ENCODE results near the gene COPS3. TPM values are rescaled to one million over a fixed set of nuclear protein-coding genes. Genes with fewer than 3 reads are reported as not detected.

COPS3 gene
- total and polyA plus RNA-seq, 8 donors = 11.1 to 291 (median 48.6) TPM

DNA sequence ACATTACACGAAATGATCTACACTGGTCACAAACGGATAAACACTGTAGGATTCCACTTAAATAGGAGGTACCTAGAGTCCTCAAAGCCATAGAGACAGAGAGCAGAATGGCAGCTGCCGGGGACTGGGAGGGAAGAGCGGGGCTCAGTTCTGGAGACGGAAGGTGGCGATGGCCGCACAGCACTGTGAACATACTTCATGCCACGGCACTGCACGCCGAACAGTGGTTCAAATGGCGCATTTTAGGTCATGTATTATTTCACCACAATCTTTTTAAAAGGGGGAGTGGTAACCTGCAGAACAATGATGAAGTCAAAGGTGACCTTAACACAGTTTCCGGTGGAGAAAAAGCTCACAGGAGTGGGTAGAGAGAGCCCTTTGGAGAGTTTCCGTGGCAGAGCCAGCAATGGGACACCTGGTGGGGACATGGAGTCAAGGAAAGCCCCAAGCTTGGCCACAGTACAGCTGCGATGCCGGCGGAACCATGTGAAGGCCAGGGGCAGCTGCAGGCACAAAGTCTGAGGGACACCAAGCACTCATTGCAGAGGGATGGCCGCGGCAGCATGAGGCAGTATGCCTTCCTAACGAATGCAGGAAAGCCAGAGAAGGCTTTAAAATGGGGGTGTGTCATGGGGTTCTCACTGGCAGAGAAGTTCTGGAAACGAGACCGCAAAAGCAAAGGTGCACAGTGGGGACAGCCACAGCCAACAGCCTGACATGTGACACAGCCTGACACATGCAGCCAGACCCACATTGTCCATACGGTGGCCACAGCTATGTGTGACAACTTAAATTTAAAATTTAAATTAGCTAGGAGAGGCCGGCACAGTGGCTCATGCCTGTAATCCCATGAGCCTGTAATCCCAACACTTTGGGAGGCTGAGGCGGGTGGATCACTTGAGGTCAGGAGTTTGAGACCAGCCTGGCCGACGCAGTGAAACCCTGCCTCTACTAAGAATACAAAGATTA is 51.3 kb downstream of the COPS3 start:
- no peak for TF ChIP-seq POLR2AphosphoS5 (IDR thresholded peaks at IDR 0.05)
- TF ChIP-seq, protein P1, sequence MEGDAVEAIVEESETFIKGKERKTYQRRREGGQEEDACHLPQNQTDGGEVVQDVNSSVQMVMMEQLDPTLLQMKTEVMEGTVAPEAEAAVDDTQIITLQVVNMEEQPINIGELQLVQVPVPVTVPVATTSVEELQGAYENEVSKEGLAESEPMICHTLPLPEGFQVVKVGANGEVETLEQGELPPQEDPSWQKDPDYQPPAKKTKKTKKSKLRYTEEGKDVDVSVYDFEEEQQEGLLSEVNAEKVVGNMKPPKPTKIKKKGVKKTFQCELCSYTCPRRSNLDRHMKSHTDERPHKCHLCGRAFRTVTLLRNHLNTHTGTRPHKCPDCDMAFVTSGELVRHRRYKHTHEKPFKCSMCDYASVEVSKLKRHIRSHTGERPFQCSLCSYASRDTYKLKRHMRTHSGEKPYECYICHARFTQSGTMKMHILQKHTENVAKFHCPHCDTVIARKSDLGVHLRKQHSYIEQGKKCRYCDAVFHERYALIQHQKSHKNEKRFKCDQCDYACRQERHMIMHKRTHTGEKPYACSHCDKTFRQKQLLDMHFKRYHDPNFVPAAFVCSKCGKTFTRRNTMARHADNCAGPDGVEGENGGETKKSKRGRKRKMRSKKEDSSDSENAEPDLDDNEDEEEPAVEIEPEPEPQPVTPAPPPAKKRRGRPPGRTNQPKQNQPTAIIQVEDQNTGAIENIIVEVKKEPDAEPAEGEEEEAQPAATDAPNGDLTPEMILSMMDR (IDR thresholded peaks at IDR 0.05) = no peak
- TF ChIP-seq POLR2A (IDR thresholded peaks at IDR 0.05) = no peak
- no peak for TF ChIP-seq EP300 (IDR thresholded peaks at IDR 0.05)
- WGBS, 5 donors = 85 to 93% (median 90%) methylated on average over 25 to 26 of the region's 26 CpGs
- Histone ChIP-seq H3K27me3 (no peaks in the 10 kb centered on the region), H3K4me3 (no peak overlapping the region), H3K27ac (no peak overlapping the region), H3K9me3 (no peaks in the 10 kb centered on the region), H3K36me3 (peaks cover 71 to 84% (median 82%) of the 10 kb centered on the region in 4 donors), H3K4me1 (peaks cover 6 to 42% (median 28%) of the 10 kb centered on the region in 4 donors)
- DNase-seq = no peak
- intact Hi-C loops (cut with DNase I; ENCODE audit: low total_unique reads) = no loop called here

DNA sequence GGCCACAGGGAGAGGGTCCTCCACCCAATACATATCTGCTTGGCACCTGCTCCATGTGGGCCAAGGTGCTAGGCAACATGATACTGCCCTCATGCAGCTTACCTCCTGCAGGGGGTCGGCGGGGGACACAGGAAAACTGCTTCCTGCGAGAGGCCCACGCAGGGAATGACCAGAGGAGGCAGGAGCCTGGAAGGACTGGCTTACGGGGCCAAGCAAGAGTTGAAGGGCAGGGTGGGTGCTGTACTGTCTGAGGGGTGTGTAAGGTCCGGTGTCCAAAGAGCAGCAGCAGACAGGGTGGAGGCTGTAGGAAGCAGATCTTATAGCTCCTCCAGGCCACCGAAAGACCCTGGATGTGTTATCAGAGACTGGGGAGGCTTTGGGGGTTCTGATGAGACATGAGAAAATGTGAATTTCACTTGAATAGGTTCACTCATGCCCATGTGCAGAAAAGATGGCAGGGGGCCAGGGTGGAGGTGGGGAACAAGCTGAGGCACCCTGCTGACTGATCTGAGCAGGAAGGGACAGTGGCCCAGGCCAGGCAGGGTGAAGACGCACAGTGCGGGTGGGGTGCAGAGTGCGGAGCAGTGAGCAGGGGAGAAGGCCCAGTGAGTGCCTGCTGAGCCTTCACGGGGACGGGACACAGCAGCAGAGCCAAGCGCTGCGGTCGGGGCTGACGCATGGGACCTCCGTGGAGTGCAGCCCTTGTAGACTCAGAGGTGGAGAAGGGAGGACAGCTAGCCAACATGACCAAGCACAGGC is 52.3 kb downstream of the COPS3 start:
- Histone ChIP-seq H3K4me1 (peaks cover 6 to 32% (median 20%) of the 10 kb centered on the region in 4 donors), H3K27ac (peak overlapping the region in 1 of 5 donors; percentile 17), H3K36me3 (peaks cover 81 to 94% (median 92%) of the 10 kb centered on the region in 4 donors), H3K4me3 (no peak overlapping the region), H3K9me3 (no peaks in the 10 kb centered on the region), H3K27me3 (no peaks in the 10 kb centered on the region)
- intact Hi-C loops (cut with DNase I; ENCODE audit: low total_unique reads) = no loop called here
- 85 to 92% (median 87%) methylated on average over 16 to 17 of the region's 17 CpGs for WGBS, 5 donors
- TF ChIP-seq POLR2AphosphoS5 (IDR thresholded peaks at IDR 0.05) (no peak), POLR2A (IDR thresholded peaks at IDR 0.05) (no peak), EP300 (IDR thresholded peaks at IDR 0.05) (no peak)
- TF ChIP-seq, protein P1 (IDR thresholded peaks at IDR 0.05) = no peak
- no peak for DNase-seq

DNA sequence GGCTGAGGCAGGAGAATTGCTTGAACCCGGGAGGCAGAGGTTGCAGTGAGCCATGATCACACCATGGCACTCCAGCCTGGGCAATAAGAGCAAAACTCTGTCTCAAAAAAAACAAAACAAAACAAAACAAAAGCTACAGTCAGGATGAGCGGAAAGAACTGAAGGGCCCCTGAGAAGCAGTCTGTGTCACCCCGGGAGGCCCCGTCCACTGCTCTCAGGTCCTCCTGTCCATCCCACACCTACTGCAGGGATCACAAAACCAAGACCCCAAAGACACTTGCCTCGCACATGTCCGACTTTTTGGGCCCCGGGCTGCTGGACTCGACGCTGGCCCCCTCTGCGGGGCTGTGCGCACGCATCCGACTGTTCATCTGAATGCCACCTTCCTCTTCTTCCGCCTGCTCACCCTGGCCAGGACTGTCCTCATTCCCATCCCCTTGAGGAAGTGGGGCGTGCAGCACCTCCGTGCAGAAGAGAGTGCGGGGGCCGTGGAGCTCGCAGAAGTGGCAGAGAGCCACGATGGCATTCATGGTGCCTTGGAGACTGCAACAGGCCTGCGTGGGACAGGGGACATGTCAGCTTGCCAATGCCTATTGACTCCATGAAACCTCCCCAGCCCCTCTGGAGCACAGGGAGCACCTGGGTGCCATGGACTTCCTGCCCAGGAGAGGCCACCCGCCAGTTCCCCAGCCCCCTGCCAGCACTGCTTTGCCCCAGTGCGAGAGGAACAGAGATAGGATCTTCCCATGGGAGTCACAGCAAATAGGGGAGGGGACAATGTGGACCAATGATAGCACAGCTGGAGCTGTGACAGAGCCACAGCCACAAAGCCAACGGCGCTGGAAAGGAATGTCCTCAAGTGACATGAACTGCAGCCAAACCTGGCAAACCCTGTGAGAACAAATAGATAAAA is 53.2 kb downstream of the COPS3 start:
- no peak overlapping the region for H3K4me3 ChIP-seq
- peaks cover 90 to 100% (median 100%) of the 10 kb centered on the region in 4 donors for H3K36me3 ChIP-seq
- peak in 1 of 2 donors; percentile 67 for DNase-seq
- H3K4me1 ChIP-seq = peaks cover 6 to 29% (median 16%) of the 10 kb centered on the region in 4 donors
- no peak overlapping the region for H3K27ac ChIP-seq
- WGBS, 5 donors = 79 to 88% (median 82%) methylated on average over 25 of the region's 25 CpGs
- H3K27me3 ChIP-seq = no peaks in the 10 kb centered on the region
- no peaks in the 10 kb centered on the region for H3K9me3 ChIP-seq
- intact Hi-C loops (cut with DNase I; ENCODE audit: low total_unique reads) = no loop called here
- TF ChIP-seq, protein P1 (IDR thresholded peaks at IDR 0.05) = no peak
- TF ChIP-seq POLR2A (IDR thresholded peaks at IDR 0.05) (no peak), EP300 (IDR thresholded peaks at IDR 0.05) (no peak), POLR2AphosphoS5 (IDR thresholded peaks at IDR 0.05) (no peak)
